GM12874 (cell line): ENCODE measurements around the gene MYO7A.

ENCODE experiments used
- CTCF ChIP-seq: IDR thresholded peaks from 2 replicates; pipeline ENCODE4 v1.5.1; 2011; ENCODE audit warnings: low read depth, mild to moderate bottlenecking, control low read depth, low read length, moderate library complexity; ENCODE audit not compliant: insufficient read depth

Gene MYO7A

GRCh38 chr11:77127920-77128691 is at the start of gene MYO7A:
Gene MYO7A, plus strand, starts transcription at chr11:77128246. Its CDS starts 2,389 bp downstream, at chr11:77130635.
- TF ChIP-seq CTCF = no peak

GRCh38 chr11:77079666-77080065 is 48.4 kb upstream of the MYO7A start:
- no peak for TF ChIP-seq CTCF

GRCh38 chr11:77080643-77081210 is 47.3 kb upstream of the MYO7A start:
- no peak for TF ChIP-seq CTCF

GRCh38 chr11:77081381-77081851 is 46.6 kb upstream of the MYO7A start:
- no peak for TF ChIP-seq CTCF

GRCh38 chr11:77081976-77082836 is 45.8 kb upstream of the MYO7A start:
- TF ChIP-seq CTCF = no peak

GRCh38 chr11:77082838-77083565 is 45.0 kb upstream of the MYO7A start:
- TF ChIP-seq CTCF = no peak
